ENCODE results near the gene CRADD.
"Not testable (repeated sequence)": the region's sequence is repeated elsewhere in the genome, so short reads cannot be mapped to it uniquely, and the experiment has no call there.

The CRADD gene

DNA sequence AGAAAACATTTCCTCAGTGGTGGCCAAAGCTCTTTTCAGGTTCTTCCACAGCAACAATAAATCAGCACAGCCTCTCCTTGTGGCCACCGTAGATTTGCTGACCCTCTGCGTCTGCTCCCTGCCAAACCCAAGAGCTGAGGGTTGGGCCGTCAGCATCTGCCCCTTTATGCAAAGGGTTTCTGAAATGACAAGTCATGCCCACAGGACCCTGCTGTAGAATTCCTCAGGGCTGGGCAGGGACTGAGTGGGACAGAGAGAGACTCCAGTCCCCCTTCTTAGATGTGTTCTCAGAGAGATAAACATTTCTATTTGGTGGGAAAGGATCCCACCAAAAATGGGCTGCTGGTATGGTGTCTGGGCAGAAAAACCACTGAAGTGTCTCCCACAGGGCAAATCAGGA, 238.2 kb downstream of the CRADD start:
- DNase-seq, result no peak

DNA sequence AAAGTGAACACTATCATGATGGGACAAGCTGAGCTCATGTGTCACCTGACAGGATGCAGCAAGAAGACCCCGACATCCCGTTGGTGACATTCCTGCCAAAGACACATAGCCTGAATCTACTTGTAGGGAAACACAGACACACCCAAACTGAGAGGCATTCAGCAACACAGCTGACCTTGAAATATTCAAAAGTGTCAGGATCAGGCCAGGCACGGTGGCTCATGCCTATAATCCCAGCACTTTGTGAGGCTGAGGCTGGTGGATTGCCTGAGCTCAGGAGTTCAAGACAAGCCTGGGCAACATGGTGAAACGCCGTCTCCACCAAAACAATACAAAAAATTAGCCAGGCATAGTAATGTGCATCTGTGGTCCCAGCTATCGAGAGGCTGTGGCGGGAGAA, 239.2 kb downstream of the CRADD start:
- no peak for DNase-seq

DNA sequence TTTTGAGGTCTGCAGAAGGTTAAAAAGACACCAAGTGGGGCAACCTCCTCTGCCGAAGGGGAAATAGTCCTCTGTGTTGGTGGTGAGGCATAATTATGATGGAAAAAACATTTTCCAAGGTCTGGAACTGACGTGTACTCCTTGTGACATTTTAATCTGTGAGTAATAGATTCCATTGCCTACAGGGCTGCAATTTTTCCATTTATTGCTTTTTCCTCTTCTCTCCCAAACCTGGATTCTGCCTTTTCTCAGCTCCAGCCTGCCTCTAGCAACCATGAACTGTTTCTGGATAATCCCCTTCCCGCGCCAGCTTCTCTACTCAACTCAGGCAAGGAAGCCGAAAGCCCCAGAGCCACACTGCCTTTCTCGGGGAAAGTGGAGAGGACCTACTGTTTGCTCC, 241.1 kb downstream of the CRADD start:
- DNase-seq, result no peak

GRCh38 chr12:93918900-93919299, 241.7 kb downstream of the CRADD start:
- DNase-seq, result no peak

DNA sequence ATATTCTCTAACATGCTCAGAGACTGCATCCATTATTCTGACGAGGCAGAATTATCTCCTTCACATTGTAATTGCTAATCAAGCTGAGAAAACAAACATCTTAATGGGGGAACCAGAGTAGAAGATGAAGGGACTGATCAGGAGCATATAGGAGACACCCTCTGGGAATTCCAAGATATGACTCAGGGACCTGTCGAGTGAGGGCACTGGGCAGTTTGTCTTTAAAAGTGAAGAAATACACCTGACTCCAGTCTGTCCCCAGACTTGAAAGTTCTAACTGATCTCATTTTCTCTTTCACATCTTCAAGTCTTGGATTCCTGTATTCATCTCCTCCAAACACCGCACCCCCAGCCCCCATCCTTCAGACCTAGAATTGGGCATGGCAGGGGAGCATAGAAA, 244.3 kb downstream of the CRADD start:
- no peak for DNase-seq

GRCh38 chr12:93922583-93923006, 245.4 kb downstream of the CRADD start:
- DNase-seq, result no peak

- DNase-seq, result no peak
These were observed 247.2 kb downstream of the CRADD start for GRCh38 chr12:93924367-93924766.

GRCh38 chr12:93925585-93926205, 248.5 kb downstream of the CRADD start:
- no peak for DNase-seq

DNA sequence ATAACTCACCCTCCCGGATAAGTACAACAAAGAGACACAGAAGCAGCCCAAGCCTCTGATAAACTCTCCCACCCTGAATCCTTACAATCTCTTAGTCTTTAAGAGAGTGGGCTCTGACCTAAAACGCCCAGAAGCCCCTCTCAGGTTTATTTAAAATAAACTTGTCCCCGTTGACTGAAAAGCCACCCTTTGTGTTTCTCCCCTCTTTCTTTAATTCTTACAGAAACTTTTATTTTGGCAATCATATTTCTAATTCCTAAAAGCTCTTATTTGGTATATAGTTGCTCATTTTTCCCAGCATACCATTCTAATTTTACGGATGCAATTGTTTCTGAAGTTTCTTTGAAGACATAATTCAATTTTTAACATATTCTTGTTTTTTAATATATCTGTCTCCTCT, 249.1 kb downstream of the CRADD start:
- DNase-seq, result no peak

DNA sequence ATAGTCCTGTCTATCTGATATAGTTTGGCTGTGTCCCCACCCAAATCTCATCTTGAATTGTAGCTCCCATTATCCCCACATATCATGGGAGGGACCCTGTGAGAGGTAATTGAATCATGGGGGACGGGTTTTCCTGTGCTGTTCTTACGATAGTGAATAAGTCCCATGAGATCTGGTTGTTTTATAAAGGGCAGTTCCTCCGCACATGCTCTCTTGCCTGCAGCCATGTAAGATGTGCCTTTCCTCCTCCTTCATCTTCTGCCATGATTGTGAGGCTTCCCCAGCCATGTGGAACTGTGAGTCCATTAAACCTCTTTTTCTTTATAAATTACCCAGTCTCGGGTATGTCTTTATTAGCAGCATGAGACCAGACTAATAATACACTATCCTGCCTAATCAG, 251.9 kb downstream of the CRADD start:
- DNase-seq, result not testable (repeated sequence)

- DNase-seq, result no peak
These were observed 260.6 kb downstream of the CRADD start for GRCh38 chr12:93937812-93938211.

DNA sequence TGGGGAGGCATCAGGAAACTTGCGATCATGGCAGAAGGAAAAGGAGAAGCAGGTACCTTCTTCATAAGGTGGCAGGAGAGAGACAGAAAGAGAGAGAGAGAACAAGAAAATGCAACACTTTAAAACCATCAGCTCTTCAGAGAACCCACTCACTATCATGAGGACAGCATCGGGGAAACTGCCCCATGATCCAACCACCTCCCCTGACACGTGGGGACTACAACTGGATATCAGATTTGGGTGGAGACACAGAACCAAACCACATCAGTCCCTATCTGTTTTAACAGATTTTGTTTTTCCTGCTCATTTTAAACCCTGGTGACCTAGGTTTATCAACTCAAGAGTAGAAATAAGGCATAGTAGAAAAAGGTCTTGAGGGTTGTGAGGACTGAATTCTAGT, 261.1 kb downstream of the CRADD start:
- DNase-seq, result no peak

DNA sequence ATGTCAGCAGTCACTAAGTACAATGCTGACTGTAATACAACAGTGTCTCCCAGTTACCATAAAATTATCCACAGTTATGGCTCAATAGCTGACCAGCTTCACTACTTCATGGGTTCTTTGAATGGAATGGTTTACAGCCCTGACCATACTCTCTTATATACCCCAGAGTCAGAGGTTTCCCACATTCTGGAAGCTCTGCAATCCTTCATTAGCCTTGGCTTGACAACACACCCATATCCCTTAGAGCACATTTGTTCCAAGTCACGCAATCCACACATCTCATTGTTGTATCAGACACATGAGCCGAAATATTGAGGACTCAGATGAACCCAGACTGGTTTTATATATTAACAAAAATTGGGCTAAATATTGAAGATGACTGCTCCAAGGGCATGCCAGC, 261.8 kb downstream of the CRADD start:
- DNase-seq, result no peak

DNA sequence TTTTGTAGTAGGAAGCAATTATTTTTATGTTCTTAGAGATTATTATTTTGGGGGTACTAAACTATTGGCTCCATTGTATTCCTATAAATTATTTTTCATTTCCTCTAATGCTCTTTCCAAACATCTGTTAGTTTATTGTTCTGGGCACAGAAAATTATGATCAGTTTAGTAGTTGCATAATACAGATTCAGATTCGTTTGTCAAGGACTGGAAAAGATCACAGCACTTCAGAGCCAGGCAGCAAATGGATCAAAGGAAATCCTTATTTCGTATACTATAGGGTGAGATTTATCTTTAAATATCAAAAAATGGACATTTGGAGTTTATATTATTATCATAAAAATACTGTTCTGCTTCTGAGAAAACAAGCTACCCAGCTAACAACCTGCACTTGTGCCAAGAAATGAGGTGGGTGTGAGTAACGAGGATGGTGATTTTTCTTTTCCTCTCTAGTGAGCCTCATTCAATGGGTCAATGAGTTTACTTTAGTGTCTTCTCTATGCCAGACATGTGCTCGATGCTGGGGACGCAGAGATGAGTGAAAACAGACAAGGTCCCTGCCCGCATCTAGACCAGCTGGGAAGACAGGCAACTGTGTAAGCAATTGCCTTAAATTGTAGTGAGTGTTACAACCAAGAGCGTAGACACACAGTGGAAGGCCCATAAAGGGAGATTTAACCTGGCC, 262.6 kb downstream of the CRADD start:
- DNase-seq, result no peak

- no peak for DNase-seq
These were observed 266.6 kb downstream of the CRADD start for GRCh38 chr12:93943780-93944179.

DNA sequence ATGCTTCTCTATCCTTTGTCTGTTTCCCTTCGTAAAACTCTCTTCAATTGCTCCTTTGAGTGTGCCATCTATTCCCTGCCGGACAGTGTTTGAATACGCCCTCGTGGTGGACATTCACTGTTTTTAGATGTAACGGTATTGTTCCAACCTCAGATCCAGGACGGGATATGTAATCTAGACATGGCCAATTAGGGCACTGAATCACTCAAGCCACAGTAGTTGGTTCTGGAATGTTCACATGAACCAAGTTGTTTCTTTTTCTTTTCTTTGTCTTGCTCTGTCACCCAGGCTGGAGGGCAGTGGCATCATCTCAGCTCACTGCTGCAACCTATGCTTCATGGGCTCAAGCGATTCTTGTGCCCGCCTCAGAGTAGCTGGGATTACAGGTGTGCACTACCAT, 267.0 kb downstream of the CRADD start:
- DNase-seq, result no peak

All from NCI-H510A treated with DMSO at 0.1 percent for 48 hours (cell line).